NCI-H526 (cell line): ENCODE measurements around the gene TXNRD2.

Experiments used
- DNase-seq, 2 experiments: peaks; one replicate each; lab custom pipeline; 2025; lab: John Stamatoyannopoulos, UW

The TXNRD2 gene

DNA sequence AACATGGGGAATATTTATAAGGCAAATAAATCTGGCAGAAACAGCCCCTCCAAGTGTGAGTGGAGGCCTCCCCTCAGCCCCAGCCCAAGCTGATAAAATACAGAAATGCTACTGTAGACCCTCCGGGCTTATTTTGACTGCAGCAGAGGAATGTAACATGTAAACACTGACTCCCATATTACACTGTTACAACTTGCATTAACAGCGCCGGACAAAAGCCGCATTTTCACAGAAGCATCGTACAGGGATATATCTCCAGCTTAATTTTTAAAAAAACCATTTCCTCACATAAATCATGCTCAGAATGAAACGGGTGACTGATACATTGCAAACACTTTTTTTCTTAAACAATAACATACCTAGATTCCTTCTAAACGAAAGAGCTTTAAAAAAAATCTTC lies 36.7 kb downstream of the TXNRD2 start:
- DNase-seq: no peak

DNA sequence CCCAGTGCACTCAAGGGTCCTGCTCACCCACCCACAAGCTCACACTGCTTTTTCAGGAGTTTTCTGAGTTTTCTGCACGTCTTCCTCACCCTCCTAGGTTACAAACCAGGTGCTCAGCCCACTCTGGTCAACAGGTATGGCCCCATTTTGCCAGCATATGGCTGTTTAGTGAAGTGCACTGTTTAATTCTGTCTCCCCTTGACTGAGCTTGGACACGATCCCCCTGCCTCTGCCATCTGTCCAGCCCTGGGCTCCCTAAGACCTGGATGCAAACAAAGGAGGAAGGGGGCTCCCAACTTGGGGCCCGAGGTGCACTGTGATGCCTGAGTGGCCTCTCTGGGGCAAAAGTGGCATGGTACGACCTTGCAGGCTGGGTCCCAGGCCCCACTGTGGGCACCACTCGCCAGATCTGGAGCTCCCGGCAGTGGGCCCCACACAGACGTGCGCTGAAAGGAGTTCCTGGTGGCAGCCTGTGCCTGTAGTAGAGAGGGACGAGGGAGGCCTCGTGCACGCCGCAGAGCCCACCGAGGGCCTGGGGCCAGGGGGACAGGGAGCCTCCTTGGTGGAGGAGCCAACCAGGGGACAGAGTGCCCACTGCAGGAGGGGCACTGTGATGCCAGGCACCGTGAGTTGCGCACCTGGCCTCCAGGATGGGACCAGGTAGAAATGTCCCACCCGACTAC lies 37.3 kb downstream of the TXNRD2 start:
- no peak for DNase-seq

GRCh38 chr22:19903513-19903912 lies 38.1 kb downstream of the TXNRD2 start:
- no peak for DNase-seq

DNA sequence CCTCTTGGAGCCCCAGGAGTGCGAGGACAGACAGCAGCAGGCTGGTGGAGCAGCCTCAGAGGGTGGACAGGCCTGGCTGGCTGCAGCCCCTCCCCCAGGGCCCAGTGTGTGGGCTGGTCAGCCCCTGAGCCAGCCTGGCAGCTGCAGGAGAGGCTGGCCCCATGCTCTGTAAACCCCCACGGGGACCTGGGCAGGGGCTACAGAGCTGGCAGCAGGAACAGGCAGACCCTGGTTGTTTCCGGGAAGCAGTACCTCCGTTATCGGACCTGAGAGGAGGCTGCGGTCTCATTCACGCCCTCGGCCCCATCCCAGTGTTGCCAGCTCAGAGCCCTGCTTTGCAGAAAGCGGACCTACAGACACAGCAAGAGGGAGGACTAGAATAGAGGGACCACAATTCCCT lies 38.6 kb downstream of the TXNRD2 start:
- DNase-seq: no peak

- no peak for DNase-seq
These were observed 39.3 kb downstream of the TXNRD2 start for GRCh38 chr22:19902245-19902715.

DNA sequence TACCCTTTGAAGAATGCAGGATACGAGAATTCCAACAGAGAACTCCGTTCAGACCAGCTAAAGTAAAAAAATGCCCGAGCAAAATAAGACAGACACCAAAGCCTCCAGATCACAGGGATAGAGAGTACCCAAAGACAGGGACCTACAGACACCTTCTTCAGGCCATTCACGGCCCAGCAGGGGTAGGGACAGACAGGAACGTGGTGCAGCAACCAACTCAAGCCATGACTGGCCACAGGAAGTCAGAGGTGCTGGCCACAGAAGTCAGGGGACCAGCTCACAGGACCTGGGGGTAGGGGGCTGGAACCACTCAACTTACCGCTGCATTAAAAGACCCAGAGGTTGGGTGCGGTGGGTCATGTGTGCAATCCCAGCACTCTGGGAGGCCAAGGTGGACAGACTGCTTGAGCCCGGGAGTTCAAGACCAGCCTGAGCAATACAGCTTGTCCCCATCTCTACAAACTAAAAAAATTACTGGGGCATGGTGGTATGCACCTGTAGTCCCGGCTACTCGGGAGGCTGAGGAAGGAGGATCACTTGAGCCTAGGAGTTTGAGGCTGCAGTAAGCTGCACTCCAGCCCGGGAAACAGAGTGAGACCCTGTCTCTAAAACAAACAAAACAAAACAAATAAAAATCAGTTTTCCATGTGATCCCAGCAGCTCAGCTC lies 39.9 kb downstream of the TXNRD2 start:
- DNase-seq: no peak

DNA sequence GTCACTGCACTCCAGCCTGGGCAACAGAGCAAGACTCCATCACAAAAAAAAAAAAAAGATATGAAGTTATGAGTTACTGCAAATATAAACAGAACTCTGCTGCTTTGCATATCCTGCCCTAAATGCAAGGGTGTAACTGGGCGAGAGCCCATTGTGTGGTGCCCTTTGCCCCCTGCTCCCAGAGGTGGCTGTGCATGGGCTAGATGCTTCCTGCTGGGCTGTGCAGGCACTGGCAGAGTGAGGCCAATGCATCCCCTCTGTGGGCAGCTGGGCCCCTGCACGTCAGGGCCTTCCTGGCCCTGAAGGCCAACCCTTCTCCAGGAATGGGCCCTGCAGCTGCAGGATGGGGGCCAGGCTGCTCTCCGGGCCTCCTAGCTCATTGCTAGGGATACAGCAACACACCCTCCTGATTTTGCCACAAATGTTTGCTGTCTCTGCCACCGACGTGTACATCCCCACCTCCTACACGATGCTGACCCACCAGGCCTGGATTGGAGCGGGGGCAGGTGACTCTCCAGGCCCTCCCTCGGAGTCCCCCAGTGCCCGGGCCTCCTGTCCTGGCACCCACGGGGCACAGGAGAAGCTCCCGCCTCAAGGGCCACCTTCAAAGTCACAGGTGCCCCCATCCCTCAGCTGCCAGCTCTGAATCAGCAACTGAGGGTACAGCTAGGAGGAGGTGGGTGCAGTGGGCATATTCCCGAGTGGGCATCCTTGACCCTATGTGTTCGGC lies 40.7 kb downstream of the TXNRD2 start:
- peak in 1 of 2 experiments; percentile 21 for DNase-seq

GRCh38 chr22:19898831-19899567 lies 42.6 kb downstream of the TXNRD2 start:
- DNase-seq: no peak

GRCh38 chr22:19898145-19898544 lies 43.5 kb downstream of the TXNRD2 start:
- no peak for DNase-seq

DNA sequence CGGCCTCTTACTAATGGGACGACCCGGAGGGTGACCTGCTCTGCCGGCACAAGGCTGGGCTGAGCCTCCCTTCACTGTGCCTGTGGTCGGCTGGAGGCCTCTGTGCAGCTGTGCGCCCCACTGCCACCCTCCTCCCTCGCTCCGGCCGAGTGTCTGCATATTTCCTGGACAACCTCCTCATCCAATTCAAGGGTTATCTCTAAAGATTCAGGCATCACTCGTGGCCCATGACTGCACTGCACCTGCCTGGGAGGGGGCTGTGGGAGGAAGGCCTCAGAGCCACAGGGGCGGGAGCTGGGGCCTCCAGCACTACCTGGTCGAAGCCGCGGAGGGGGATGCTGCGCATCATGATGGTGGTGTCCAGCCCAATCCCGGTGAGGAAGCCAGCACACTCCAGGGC lies 43.9 kb downstream of the TXNRD2 start:
- no peak for DNase-seq

DNA sequence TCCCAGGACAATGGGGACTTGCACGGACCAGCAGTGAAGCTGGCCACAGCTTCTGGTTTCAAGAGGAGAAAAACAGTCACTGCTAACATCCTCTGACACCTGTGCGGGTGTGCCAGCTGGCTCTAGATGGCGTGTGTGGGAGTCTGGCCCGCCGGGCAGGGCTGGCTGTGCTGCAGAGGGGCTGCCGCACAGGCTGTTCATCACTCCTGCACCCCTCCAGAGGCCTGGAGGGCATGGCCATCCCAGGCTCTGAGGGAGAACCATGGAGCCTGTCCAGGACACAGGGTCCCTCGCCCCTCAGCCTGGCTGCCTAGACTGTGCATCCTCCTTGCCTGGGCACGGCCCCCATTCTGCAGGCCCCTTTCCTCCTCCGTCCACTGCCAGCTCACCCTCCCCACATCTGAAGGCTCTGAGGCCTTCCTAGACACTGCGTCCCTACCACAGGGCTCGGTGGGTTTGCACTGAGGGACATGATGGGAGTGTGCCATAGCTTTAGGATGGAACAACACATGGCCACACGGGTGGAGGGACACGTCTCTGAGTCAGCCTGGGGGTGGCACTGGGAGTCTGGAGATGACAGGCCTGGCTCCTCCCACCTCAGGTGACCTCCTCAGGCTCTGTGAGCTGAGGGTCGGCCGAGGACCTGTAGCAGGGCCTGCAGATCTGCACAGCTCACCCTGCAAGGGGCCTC lies 44.8 kb downstream of the TXNRD2 start:
- no peak for DNase-seq

DNA sequence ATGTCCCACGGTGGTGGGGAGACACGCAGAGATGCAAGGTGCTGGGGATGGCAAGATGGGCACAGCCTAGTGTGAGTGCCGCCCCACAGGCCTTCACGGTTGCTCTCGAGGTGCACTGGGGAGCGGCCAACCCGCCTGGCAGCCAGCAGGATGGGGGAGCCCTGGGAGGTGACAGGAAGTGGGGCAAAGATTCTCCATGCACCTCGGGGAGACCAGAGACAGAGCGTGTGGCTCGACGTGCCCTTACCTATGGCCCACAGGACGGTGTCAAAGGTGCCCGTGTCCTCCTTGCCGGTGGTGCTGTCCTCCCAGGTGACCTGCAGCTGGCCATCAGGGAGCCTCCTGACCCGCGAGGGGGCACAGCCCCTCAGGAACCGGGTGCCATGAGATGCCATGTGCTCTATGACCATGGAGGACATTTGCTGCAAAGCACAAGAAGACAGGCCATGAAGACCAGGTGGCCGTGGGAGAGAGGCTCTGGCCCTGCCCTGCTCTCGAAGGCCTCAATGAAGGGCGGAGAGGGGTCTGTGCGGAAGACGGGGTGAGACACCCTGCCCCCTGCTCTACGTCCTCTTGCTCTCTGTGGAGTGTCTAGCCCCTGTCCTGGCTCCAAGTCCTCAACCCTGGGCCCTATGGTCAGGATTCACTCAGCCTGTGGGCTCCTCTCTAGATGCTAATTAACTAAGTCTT lies 46.3 kb downstream of the TXNRD2 start:
- DNase-seq: no peak

- DNase-seq: no peak
These were observed 48.3 kb downstream of the TXNRD2 start for GRCh38 chr22:19893363-19893762.

DNA sequence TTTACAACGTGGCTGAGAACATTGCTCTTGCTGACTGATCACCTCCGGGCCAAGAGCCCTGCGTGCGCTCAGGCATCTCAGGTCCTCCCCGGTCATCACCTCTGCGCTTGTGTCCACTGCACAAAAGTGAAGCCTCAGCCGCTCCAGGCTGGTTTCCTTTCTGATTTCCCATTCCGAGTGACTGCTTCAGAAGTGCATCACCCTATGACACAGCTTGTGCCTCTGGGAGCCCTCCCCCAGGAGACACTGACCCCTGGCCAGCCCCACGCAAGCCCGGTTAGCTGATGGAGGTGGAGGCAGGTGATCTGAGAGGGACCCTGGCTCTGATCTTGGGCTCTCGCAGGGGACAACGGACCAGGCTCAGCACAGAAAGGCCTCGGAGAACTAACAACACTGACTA lies 48.7 kb downstream of the TXNRD2 start:
- no peak for DNase-seq

DNA sequence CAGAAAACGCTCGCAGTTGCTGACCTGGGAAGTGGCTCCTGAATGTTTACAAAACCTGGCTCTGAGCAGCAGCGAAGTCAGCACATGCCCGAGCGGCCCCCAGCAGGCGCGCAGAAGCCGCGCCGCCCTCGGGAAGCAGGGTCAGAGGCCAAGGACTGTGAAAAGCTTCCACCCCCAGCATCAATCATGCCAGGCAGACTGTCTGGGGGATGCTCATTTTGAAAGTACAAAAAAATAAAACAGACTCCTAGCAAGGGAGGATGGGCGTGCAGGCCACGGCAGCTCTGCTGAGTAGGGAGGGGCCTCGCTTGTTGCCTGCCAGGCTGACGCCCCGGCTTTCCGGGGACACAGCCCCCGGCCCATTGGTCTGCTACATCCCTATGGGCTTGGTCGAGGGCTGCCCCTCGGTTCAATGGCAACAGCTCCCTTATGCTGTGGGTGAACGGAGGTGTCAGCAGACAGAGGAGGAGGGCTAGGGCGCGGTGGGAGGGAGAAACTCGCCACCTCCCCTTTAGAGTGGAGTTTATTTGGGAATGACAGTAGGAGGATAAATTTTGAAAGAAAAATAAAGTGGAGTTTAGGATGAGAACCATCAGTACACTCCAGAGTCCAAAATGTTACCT lies 49.2 kb downstream of the TXNRD2 start:
- DNase-seq: no peak

- peak in 1 of 2 experiments; percentile 27 for DNase-seq
These were observed 50.0 kb downstream of the TXNRD2 start for GRCh38 chr22:19891317-19892256.

GRCh38 chr22:19890502-19891316 lies 50.9 kb downstream of the TXNRD2 start:
- no peak for DNase-seq

- no peak for DNase-seq
These were observed 51.7 kb downstream of the TXNRD2 start for GRCh38 chr22:19889951-19890350.
